Measurements from ENCODE around the gene MYCN. TPM values are rescaled to one million over a fixed set of nuclear protein-coding genes. Genes with fewer than 3 reads are reported as not detected.

The MYCN gene
- polyA plus RNA-seq, 3 donors: not detected

DNA sequence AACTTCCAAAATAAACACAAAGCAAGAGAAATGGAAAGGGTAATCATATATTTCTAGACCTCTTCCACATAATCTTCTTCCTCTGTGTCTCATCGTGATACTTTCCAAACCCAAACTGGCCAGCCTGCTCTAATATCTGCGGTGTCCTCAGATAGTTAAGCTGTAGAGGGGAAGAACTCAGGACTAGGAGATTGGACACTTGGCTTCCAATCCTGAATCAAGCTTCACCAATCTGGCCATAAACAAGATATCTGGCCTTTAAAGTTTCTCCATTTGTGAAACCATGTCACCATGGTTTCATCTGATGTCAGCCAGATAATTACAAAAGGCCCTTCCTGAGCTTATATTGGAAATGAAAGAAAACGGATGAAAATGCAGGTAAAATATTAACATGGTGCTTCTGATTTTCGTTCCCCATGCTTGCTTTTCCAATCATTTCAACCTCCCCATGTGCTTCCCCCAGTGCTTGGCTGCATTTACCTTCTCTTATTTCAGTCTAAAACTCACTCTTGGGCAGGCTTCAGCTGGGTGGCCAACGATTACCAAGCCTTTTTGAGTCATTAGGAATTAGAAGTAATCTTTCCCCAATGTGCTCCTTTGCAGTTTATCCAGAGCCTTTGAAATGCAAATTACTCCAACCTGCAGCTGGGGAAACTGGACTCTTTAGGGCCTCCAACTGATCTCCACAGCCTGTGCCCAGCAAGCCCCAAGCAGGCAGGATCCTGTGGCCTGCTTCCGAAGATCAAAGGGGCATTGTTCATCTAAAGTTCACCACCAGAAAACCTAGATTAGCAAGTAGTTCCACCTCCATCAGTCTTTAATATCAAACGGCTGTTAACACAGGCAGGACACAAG is 44.5 kb upstream of the MYCN start:
- H3K9me3 Mint-ChIP-seq: peaks cover 7 to 31% (median 17%) of the 10 kb centered on the region in 7 donors
- no peak overlapping the region for H3K27ac Mint-ChIP-seq

GRCh38 chr2:15896859-15897258 is 43.5 kb upstream of the MYCN start:
- Mint-ChIP-seq H3K4me1 (no peaks in the 10 kb centered on the region), H3K27ac (no peak overlapping the region), H3K27me3 (ENCODE audit: low read depth in 3 of 3) (peaks cover 0 to 4% (median 1%) of the 10 kb centered on the region in 3 donors), H3K9me3 (peaks cover 10 to 34% (median 17%) of the 10 kb centered on the region in 7 donors), H3K36me3 (no peaks in the 10 kb centered on the region), H3K4me3 (no peak overlapping the region)
- no peaks in the 10 kb centered on the region for H3K36me3 ChIP-seq (replicated peaks in 1 of 2; ENCODE audit: control insufficient read depth in 1 of 2, insufficient read depth in 2 of 2, low read length in 2 of 2)
- no CpG with 5 or more reads among the region's 4 CpGs for WGBS (ENCODE audit: insufficient coverage)
- H4K20me1 ChIP-seq (ENCODE audit: insufficient read depth, low read length): no peaks in the 10 kb centered on the region
- intact Hi-C loops (cut with micrococcal nuclease): no loop called here
- no peak overlapping the region for H3K4me2 ChIP-seq (replicated peaks; ENCODE audit: extremely low read depth, low read length, poor library complexity, severe bottlenecking)
- TF ChIP-seq, protein P1, sequence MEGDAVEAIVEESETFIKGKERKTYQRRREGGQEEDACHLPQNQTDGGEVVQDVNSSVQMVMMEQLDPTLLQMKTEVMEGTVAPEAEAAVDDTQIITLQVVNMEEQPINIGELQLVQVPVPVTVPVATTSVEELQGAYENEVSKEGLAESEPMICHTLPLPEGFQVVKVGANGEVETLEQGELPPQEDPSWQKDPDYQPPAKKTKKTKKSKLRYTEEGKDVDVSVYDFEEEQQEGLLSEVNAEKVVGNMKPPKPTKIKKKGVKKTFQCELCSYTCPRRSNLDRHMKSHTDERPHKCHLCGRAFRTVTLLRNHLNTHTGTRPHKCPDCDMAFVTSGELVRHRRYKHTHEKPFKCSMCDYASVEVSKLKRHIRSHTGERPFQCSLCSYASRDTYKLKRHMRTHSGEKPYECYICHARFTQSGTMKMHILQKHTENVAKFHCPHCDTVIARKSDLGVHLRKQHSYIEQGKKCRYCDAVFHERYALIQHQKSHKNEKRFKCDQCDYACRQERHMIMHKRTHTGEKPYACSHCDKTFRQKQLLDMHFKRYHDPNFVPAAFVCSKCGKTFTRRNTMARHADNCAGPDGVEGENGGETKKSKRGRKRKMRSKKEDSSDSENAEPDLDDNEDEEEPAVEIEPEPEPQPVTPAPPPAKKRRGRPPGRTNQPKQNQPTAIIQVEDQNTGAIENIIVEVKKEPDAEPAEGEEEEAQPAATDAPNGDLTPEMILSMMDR (IDR thresholded peaks at IDR 0.05): no peak
- H3K4me1 ChIP-seq (ENCODE audit: control insufficient read depth in 1 of 2, insufficient read depth in 2 of 2, low read length in 2 of 2): no peaks in the 10 kb centered on the region
- no peak for DNase-seq
- no peak overlapping the region for H2AFZ ChIP-seq (ENCODE audit: insufficient read depth, low read depth, low read length, poor library complexity, severe bottlenecking)
- H3K9me3 ChIP-seq (replicated peaks in 1 of 2; ENCODE audit: control insufficient read depth in 1 of 2, insufficient read depth in 1 of 2, low read length in 2 of 2): peaks cover 11 to 16% of the 10 kb centered on the region in 2 donors
- H3K4me3 ChIP-seq (replicated peaks in 1 of 3; ENCODE audit: low read depth in 2 of 3, low read length in 3 of 3): no peak overlapping the region
- no peak overlapping the region for H3K9ac ChIP-seq (ENCODE audit: insufficient read depth, low read length, poor library complexity, severe bottlenecking)
- H3K27me3 ChIP-seq (ENCODE audit: control insufficient read depth in 2 of 2, insufficient read depth in 2 of 2, low read length in 2 of 2): no peaks in the 10 kb centered on the region
- no peak overlapping the region for H3K27ac ChIP-seq (ENCODE audit: low read depth in 1 of 2, low read length in 2 of 2)
- H3K79me2 ChIP-seq (ENCODE audit: insufficient read depth, low read length): no peaks in the 10 kb centered on the region

More for the DNA sequence above, 44.5 kb upstream of the MYCN start:
- Histone ChIP-seq H2AFZ (ENCODE audit: insufficient read depth, low read depth, low read length, poor library complexity, severe bottlenecking) (no peak overlapping the region), H3K4me2 (replicated peaks; ENCODE audit: extremely low read depth, low read length, poor library complexity, severe bottlenecking) (no peak overlapping the region), H3K79me2 (ENCODE audit: insufficient read depth, low read length) (no peaks in the 10 kb centered on the region), H3K36me3 (replicated peaks in 1 of 2; ENCODE audit: control insufficient read depth in 1 of 2, insufficient read depth in 2 of 2, low read length in 2 of 2) (no peaks in the 10 kb centered on the region), H4K20me1 (ENCODE audit: insufficient read depth, low read length) (no peaks in the 10 kb centered on the region), H3K4me3 (replicated peaks in 1 of 3; ENCODE audit: low read depth in 2 of 3, low read length in 3 of 3) (no peak overlapping the region), H3K27ac (ENCODE audit: low read depth in 1 of 2, low read length in 2 of 2) (no peak overlapping the region), H3K9me3 (replicated peaks in 1 of 2; ENCODE audit: control insufficient read depth in 1 of 2, insufficient read depth in 1 of 2, low read length in 2 of 2) (peaks cover 11 to 16% of the 10 kb centered on the region in 2 donors), H3K9ac (ENCODE audit: insufficient read depth, low read length, poor library complexity, severe bottlenecking) (no peak overlapping the region), H3K27me3 (ENCODE audit: control insufficient read depth in 2 of 2, insufficient read depth in 2 of 2, low read length in 2 of 2) (no peaks in the 10 kb centered on the region), H3K4me1 (ENCODE audit: control insufficient read depth in 1 of 2, insufficient read depth in 2 of 2, low read length in 2 of 2) (no peaks in the 10 kb centered on the region)
- Mint-ChIP-seq H3K36me3 (no peaks in the 10 kb centered on the region), H3K4me1 (no peaks in the 10 kb centered on the region), H3K4me3 (no peak overlapping the region), H3K27me3 (ENCODE audit: low read depth in 3 of 3) (peaks cover 0 to 4% (median 1%) of the 10 kb centered on the region in 3 donors)
- WGBS (ENCODE audit: insufficient coverage): 83% methylated on average over 3 of the region's 7 CpGs
- no peak for DNase-seq
- TF ChIP-seq, protein P1 (IDR thresholded peaks at IDR 0.05): no peak
- intact Hi-C loops (cut with micrococcal nuclease): no loop called here

Data from CD14-positive monocyte (primary cell).